ENCODE measurements around the gene BOD1. TPM values are rescaled to one million over a fixed set of nuclear protein-coding genes. Genes with fewer than 3 reads are reported as not detected.

BOD1 gene
- total RNA-seq, result 82.2 and 83.8 TPM in 2 replicates

GRCh38 chr5:173616577-173617118 is at the start of gene BOD1:
TSS of gene BOD1 (minus strand) at chr5:173616650. CDS start at chr5:173616436, 214 bp downstream.

Data from epithelial cell of umbilical artery (primary cell).